Measurements from ENCODE around the gene NSDHL. TPM values are rescaled to one million over a fixed set of nuclear protein-coding genes. Genes with fewer than 3 reads are reported as not detected.
"Not testable (repeated sequence)": the region's sequence is repeated elsewhere in the genome, so short reads cannot be mapped to it uniquely, and the experiment has no call there.

NSDHL gene
- total RNA-seq (10 to 100 TPM in 2 of 7 donors, 1 to 10 TPM in 5; 8.1 to 11.2 (median 9.9) TPM), polyA plus RNA-seq (1 to 10 TPM; 6.1 to 8.3 (median 7.2) TPM)
- long read RNA-seq, donor 1, transcript NSDHL-201 (8 exons, 1,929 nt): major isoform, 5 of 5 reads
- long read RNA-seq, donor 1, partial matches to known transcripts: 0 of 5 reads
- long read RNA-seq, donor 1, other reads (novel, unspliced or antisense): 0 of 5 reads
- long read RNA-seq, donor 2, transcript NSDHL-201 (8 exons, 1,929 nt): major isoform, 5 of 6 reads
- long read RNA-seq, donor 2, partial matches to known transcripts: 0 of 6 reads
- long read RNA-seq, donor 2, other reads (novel, unspliced or antisense): 0 of 6 reads

DNA sequence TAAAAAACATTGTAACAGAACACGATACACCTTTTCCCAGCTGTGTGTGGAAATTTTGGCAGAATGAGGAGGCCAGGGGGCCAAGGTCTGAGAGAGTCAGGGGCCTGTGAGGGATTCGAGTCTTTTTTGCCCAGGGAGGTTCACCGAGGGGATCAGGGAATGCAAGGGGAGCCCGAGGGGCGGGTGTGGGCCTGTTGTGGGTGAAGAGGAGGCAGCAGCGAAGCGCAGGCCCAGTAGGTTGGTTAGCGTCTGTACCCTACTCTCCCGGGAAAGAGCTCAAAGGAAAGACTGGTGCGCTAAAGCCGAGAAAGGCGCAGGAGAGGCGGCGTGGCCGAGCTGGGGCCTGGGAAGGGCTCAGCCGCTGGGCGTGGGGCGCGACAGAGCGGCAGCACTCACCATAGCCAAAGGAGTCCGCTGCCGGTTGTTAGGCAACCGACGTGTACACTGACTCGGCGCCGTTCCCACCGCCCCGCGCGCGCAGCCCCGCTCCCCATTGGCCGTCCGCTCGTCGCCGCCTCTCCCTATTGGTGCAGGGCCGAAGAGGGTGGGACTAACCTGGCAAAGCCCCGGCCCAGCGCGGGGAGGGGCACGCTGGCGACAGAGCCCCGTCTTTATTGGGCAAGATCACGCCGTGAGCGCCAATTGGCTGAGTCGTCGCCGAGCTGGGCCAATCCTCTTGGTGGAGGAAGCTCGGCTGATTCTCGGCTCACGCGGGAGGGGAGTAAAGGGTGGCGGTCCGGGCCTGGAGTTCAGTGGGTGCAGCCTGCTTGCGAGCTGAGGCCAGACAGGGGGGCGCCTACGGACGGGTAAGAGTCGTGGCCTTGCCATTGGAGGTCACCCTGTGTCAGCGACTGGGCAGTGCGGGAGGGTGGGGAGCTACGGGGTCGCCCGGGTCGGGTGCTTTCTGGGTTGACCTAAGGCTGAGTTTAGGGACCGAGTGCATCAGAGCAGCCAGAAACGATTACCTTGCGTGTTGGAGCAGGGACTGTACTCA, at the start of gene NSDHL, which contains the start of gene CETN2:
TSS of gene NSDHL (plus strand) at position 752 of the 994 bp plus-strand sequence. CDS start 15,262 bp downstream, outside the sequence.
TSS of gene CETN2 (minus strand) at position 446 of the 994 bp plus-strand sequence. CDS start at position 399, 47 bp downstream.
- Histone ChIP-seq H3K36me3 (peaks cover 0 to 22% (median 0%) of the 10 kb centered on the region in 6 donors), H3K4me1 (peaks cover 0 to 31% (median 17%) of the 10 kb centered on the region in 6 donors), H3K27me3 (replicated peaks in 1 of 7) (no peaks in the 10 kb centered on the region), H3K9me3 (no peaks in the 10 kb centered on the region), H3K27ac (peak within 1 kb of the TSS in 6 of 8 donors; percentile 60 to 82 (median 74)), H3K4me3 (peak within 1 kb of the TSS; percentile 47 to 85 (median 56))
- intact Hi-C loops (cut with DNase I; ENCODE audit: low total_unique reads): no loop called here
- peak; percentile 69 to 83 (median 78) for TF ChIP-seq POLR2AphosphoS5 (IDR thresholded peaks at IDR 0.05)
- TF ChIP-seq, protein P1, sequence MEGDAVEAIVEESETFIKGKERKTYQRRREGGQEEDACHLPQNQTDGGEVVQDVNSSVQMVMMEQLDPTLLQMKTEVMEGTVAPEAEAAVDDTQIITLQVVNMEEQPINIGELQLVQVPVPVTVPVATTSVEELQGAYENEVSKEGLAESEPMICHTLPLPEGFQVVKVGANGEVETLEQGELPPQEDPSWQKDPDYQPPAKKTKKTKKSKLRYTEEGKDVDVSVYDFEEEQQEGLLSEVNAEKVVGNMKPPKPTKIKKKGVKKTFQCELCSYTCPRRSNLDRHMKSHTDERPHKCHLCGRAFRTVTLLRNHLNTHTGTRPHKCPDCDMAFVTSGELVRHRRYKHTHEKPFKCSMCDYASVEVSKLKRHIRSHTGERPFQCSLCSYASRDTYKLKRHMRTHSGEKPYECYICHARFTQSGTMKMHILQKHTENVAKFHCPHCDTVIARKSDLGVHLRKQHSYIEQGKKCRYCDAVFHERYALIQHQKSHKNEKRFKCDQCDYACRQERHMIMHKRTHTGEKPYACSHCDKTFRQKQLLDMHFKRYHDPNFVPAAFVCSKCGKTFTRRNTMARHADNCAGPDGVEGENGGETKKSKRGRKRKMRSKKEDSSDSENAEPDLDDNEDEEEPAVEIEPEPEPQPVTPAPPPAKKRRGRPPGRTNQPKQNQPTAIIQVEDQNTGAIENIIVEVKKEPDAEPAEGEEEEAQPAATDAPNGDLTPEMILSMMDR (IDR thresholded peaks at IDR 0.05 in 8 of 11, conservative IDR thresholded peaks at IDR 0.05 in 3 of 11): no peak
- 1 to 50% (median 3%) methylated on average over 9 to 71 of the region's 71 CpGs for WGBS, 5 donors
- DNase-seq: peak; percentile 96

DNA sequence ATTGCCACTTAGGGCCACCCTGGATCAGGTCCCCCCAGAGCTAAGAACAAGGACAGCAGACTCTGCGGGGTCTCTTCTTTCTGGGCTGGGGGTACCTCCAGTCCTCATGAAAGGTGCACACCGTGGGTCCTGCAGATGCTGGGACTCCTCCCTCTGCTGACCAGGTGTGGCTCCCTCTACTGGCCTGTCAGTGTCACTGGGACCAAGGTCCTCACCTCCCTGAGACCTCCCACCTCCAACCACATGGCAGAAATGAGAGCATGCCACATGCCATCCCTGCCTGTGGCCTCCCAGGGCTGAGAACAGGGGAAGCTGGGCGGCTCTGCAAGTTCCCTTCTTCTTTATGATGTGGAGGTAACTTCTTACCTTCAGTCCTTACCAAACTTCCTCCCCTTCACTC, 43.8 kb upstream of the NSDHL start:
- H3K4me1 ChIP-seq; H3K36me3 ChIP-seq; intact Hi-C loops (cut with DNase I; ENCODE audit: low total_unique reads); H3K27ac ChIP-seq; DNase-seq; H3K27me3 ChIP-seq (replicated peaks in 1 of 7); H3K9me3 ChIP-seq; H3K4me3 ChIP-seq: not testable (repeated sequence)
- WGBS, 5 donors: no CpG with 5 or more reads among the region's 3 CpGs

DNA sequence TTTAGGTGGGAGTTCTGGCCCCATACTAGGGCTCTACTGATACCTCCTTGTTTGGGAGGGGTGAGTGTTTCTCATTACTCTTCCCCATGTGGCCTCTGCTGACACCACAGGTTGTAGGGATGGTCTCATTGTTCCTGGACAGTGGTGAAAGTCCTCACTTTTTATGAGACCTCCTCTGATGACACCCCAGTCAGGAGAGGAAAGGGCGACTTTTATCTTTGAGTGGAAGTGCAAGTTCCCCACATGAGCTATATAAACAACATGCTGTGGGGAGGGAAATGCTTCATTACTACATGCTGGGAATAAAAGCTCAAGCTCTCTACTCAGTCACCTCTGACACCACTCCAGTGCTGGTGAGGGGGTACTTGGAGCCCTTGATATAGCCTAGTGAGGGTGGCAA, 31.9 kb upstream of the NSDHL start:
- H3K36me3 ChIP-seq: no peaks in the 10 kb centered on the region
- no peaks in the 10 kb centered on the region for H3K9me3 ChIP-seq
- no peak overlapping the region for H3K27ac ChIP-seq
- no peak overlapping the region for H3K4me3 ChIP-seq
- TF ChIP-seq POLR2A (IDR thresholded peaks at IDR 0.05) (no peak), POLR2AphosphoS5 (IDR thresholded peaks at IDR 0.05) (no peak)
- TF ChIP-seq, protein P1 (IDR thresholded peaks at IDR 0.05 in 8 of 11, conservative IDR thresholded peaks at IDR 0.05 in 3 of 11): no peak
- no peaks in the 10 kb centered on the region for H3K4me1 ChIP-seq
- DNase-seq: no peak
- H3K27me3 ChIP-seq (replicated peaks in 1 of 7): peaks cover 0 to 13% (median 0%) of the 10 kb centered on the region in 7 donors
- 64 to 100% (median 82%) methylated on average over 1 of the region's 1 CpG for WGBS, 5 donors
- intact Hi-C loops (cut with DNase I; ENCODE audit: low total_unique reads): no loop called here

DNA sequence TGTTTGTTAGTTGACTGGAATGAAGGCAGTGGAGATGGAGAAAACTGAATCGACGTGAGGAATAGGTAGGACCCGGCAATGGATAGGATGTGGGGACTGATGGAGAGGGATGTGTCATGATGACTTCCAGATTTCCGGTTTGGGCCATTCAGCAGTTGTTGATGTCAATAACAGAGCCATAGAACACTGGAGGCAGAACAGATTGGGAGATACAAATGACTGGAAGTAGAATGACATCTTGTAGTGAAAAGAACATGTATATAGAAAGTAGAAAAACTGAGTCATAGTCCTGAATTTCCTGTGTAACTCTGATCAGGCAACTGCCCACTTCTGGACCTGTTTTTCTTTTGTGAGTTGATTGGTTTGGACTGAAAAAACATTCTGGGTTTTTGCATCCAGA, 24.8 kb upstream of the NSDHL start:
- Histone ChIP-seq H3K27me3 (replicated peaks in 1 of 7) (peaks cover 0 to 18% (median 0%) of the 10 kb centered on the region in 7 donors), H3K36me3 (no peaks in the 10 kb centered on the region), H3K4me3 (no peak overlapping the region), H3K4me1 (no peaks in the 10 kb centered on the region), H3K27ac (no peak overlapping the region), H3K9me3 (no peaks in the 10 kb centered on the region)
- intact Hi-C loops (cut with DNase I; ENCODE audit: low total_unique reads): no loop called here
- no peak for TF ChIP-seq POLR2A (IDR thresholded peaks at IDR 0.05)
- TF ChIP-seq, protein P1 (IDR thresholded peaks at IDR 0.05 in 8 of 11, conservative IDR thresholded peaks at IDR 0.05 in 3 of 11): no peak
- TF ChIP-seq POLR2AphosphoS5 (IDR thresholded peaks at IDR 0.05): no peak
- no peak for DNase-seq
- WGBS, 5 donors: 77 to 93% (median 89%) methylated on average over 4 of the region's 4 CpGs

Data from spleen (tissue), 13 donors.